Tibial nerve (tissue), 4 donors: Measurements from ENCODE around the gene MDP1.

Source experiments
- EP300 ChIP-seq, 2 donors: sonication (generic); formaldehyde crosslinking; IDR thresholded peaks; one replicate each; pipeline ENCODE4 v1.6.1; 2017; ENCODE audit warnings: antibody characterized with exemption in 2 of 2, mild to moderate bottlenecking in 1 of 2
- TF ChIP-seq, protein P1 (sequence below), 5 experiments: fragments of 200-600 bp in 3 of 5; fragments of 450-650 bp in 2 of 5; sonication (generic) in 3 of 5; IDR thresholded peaks; one replicate each; pipeline ENCODE4 v1.5.1; 2016 to 2019; ENCODE audit warnings: antibody characterized with exemption in 5 of 5, mild to moderate bottlenecking in 3 of 5, moderate library complexity in 2 of 5

DNA sequence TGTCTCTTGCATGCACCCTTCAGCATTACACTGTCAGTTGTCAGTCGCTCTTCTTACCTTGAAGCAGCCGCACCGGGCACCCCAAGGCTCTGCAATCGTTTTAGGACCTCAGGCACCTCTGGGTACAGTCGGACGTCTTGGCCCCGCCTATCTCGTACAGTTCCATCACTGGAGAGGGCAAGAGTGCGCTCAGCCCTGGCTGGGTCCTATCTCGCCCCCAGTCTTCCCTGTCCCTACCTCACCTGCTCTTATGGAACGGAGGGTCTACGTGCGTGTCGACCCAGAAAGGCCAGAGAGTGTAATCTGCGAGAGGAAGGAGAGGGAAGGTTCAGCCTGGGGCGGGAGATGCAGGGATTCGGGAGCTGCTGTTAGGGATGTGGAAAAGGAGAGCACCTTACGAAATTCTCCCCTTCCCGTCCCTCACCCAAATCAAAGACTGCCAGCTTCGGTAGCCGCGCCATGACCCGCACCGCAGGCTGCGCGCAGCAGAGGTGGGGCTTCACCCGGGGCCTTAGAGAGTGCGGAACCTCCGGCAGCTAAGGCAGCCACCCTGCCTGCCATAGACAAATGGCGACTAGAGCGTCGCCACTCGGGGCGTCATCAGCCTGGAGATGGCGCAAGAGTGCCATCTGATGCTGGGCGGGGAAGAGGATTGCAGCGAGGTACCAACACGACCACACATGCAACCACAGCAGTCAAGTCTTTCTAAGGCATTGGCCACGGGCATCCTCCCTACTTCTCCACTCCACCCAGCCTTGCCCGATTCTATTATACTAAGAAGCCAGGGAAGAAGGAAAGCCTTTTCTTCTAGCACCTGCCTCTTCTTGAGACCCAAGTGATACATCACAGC is at the start of gene MDP1:
- TF ChIP-seq EP300 (IDR thresholded peaks at IDR 0.05): peak; percentile 25 to 95
- TF ChIP-seq, protein P1, sequence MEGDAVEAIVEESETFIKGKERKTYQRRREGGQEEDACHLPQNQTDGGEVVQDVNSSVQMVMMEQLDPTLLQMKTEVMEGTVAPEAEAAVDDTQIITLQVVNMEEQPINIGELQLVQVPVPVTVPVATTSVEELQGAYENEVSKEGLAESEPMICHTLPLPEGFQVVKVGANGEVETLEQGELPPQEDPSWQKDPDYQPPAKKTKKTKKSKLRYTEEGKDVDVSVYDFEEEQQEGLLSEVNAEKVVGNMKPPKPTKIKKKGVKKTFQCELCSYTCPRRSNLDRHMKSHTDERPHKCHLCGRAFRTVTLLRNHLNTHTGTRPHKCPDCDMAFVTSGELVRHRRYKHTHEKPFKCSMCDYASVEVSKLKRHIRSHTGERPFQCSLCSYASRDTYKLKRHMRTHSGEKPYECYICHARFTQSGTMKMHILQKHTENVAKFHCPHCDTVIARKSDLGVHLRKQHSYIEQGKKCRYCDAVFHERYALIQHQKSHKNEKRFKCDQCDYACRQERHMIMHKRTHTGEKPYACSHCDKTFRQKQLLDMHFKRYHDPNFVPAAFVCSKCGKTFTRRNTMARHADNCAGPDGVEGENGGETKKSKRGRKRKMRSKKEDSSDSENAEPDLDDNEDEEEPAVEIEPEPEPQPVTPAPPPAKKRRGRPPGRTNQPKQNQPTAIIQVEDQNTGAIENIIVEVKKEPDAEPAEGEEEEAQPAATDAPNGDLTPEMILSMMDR (IDR thresholded peaks at IDR 0.05): peak; percentile 39 to 70 (median 60)
